Stimulated activated CD4-positive, alpha-beta T cell treated with anti-CD3 and anti-CD28 coated beads, Interleukin-2, amount 100 ng/mL, for 24 hours (primary cell): ENCODE data around the gene POLR2A.

Experiments
- DNase-seq, 2 donors: peaks; one replicate each; pipeline ENCODE4 v3.0.0-alpha.2; 2020

The POLR2A gene

GRCh38 chr17:7484067-7484918, at the start of gene POLR2A:
Gene POLR2A, plus strand, starts transcription at chr17:7484366.
- peak; percentile 96 to 98 for DNase-seq

GRCh38 chr17:7435676-7436555, 48.2 kb upstream of the POLR2A start:
- DNase-seq = peak; percentile 55 to 66

GRCh38 chr17:7436556-7437368, 47.4 kb upstream of the POLR2A start:
- peak; percentile 79 to 86 for DNase-seq

- DNase-seq = no peak
Measured at GRCh38 chr17:7437369-7437863, 46.8 kb upstream of the POLR2A start.

GRCh38 chr17:7437950-7438614, 46.1 kb upstream of the POLR2A start:
- DNase-seq = peak; percentile 66 to 80

GRCh38 chr17:7438656-7439460, 45.3 kb upstream of the POLR2A start:
- no peak for DNase-seq

GRCh38 chr17:7439462-7440112, 44.6 kb upstream of the POLR2A start, which contains the start of gene FGF11:
Gene FGF11, plus strand, starts transcription at chr17:7439512. Its CDS starts 109 bp downstream, at chr17:7439621.
- DNase-seq = peak in 1 of 2 donors; percentile 14

- DNase-seq = peak; percentile 34 to 62
Measured at GRCh38 chr17:7440113-7440833, 43.9 kb upstream of the POLR2A start.

GRCh38 chr17:7440834-7441195, 43.4 kb upstream of the POLR2A start:
- peak in 1 of 2 donors; percentile 28 for DNase-seq

- no peak for DNase-seq
Measured at GRCh38 chr17:7441266-7441665, 42.9 kb upstream of the POLR2A start.

- no peak for DNase-seq
Measured at GRCh38 chr17:7442142-7442541, 42.0 kb upstream of the POLR2A start.

GRCh38 chr17:7443499-7444485, 40.4 kb upstream of the POLR2A start:
- no peak for DNase-seq

GRCh38 chr17:7444682-7445618, 39.2 kb upstream of the POLR2A start, which contains the start of gene CHRNB1:
Gene CHRNB1, plus strand, starts transcription at chr17:7445061. Its CDS starts 67 bp downstream, at chr17:7445128.
- DNase-seq = peak in 1 of 2 donors; percentile 25

GRCh38 chr17:7445619-7445968, 38.6 kb upstream of the POLR2A start:
- DNase-seq = peak in 1 of 2 donors; percentile 33

GRCh38 chr17:7448461-7448860, 35.7 kb upstream of the POLR2A start:
- DNase-seq = no peak

- no peak for DNase-seq
Measured at GRCh38 chr17:7459961-7460545, 24.1 kb upstream of the POLR2A start.
